Spleen (tissue), 11 donors: Measurements from ENCODE around the gene LIAS. TPM values are rescaled to one million over a fixed set of nuclear protein-coding genes. Genes with fewer than 3 reads are reported as not detected.
A peak's percentile ranks its signal among the peaks of the same experiment; 100 is the strongest.

ENCODE experiments used
- DNase-seq: peaks from one replicate; pipeline ENCODE4 v3.0.0-alpha.2; 2020
- H3K27ac ChIP-seq, 8 donors: fragments of 200-600 bp; sonication (generic) in 7 of 8; 1 replicate in 4 of 8; 2 replicates in 4 of 8; pipeline versions ENCODE4 v1.5.0 to v1.8.0; 2016 to 2021; ENCODE audit warnings: inconsistent platforms in 4 of 8, mild to moderate bottlenecking in 4 of 8, moderate library complexity in 1 of 8
- H3K27me3 ChIP-seq, 7 donors: fragments of 200-600 bp; sonication (generic) in 6 of 7; replicated peaks in 1 of 7; 1 replicate in 4 of 7; 2 replicates in 3 of 7; pipeline versions ENCODE4 v1.5.0 to v1.8.0; 2016 to 2021; ENCODE audit warnings: inconsistent platforms in 3 of 7, mild to moderate bottlenecking in 1 of 7
- H3K36me3 ChIP-seq, 6 donors: fragments of 200-600 bp; sonication (generic) in 5 of 6; 1 replicate in 4 of 6; 2 replicates in 2 of 6; pipeline versions ENCODE4 v1.5.0 to v1.8.0; 2016 to 2021; ENCODE audit warnings: inconsistent platforms in 2 of 6
- H3K4me1 ChIP-seq, 6 donors: fragments of 200-600 bp; sonication (generic) in 5 of 6; 1 replicate in 3 of 6; 2 replicates in 3 of 6; pipeline versions ENCODE4 v1.5.0 to v1.8.0; 2016 to 2021; ENCODE audit warnings: inconsistent platforms in 3 of 6
- H3K4me3 ChIP-seq, 8 donors: fragments of 200-600 bp; sonication (generic) in 7 of 8; 1 replicate in 4 of 8; 2 replicates in 4 of 8; pipeline versions ENCODE4 v1.5.0 to v1.8.0; 2016 to 2021; ENCODE audit warnings: inconsistent platforms in 4 of 8, mild to moderate bottlenecking in 4 of 8, moderate library complexity in 2 of 8
- H3K9me3 ChIP-seq, 8 donors: fragments of 200-600 bp; sonication (generic) in 7 of 8; 1 replicate in 4 of 8; 2 replicates in 4 of 8; pipeline versions ENCODE4 v1.5.0 to v1.8.0; 2016 to 2021; ENCODE audit warnings: inconsistent platforms in 4 of 8
- POLR2A ChIP-seq, 3 donors: fragments of 450-650 bp; IDR thresholded peaks; one replicate each; pipeline ENCODE4 v1.5.1; 2017; ENCODE audit warnings: antibody characterized with exemption in 3 of 3, mild to moderate bottlenecking in 1 of 3
- POLR2AphosphoS5 ChIP-seq, 3 donors: sonication (generic); formaldehyde crosslinking; IDR thresholded peaks; one replicate each; pipeline ENCODE4 v1.5.1; 2017; ENCODE audit warnings: antibody characterized with exemption in 3 of 3
- WGBS, 5 donors: extraction: QIAGEN DNeasy Blood & Tissue Kit in 3 of 5; methylation state at CpG; one replicate each; pipeline versions ENCODE4 v1.1.5 to v1.1.7; 2013 to 2018; 5-methylcytosine and 5-hydroxymethylcytosine counted together
- intact Hi-C: fragments of 100-400 bp; cut with DNase I; formaldehyde crosslinking; loops from one replicate; pipeline ENCODE4 v1.15.0; 2023; ENCODE audit warnings: low total_unique reads
- polyA plus RNA-seq, 3 donors: library from polyadenylated mRNA; stranded (reverse); fragments of 200-250 nt; gene quantifications; one replicate each; pipeline ENCODE4 v1.2.1, GENCODE V29; 2013
- total RNA-seq, 7 donors: library from RNA; depleted of rRNA in 3 of 7; stranded (reverse); fragments of >200 nt in 3 of 7; fragmentation: NEBNext Ultra II Directional in 4 of 7; extraction: Animal tissue kit (Norgen Biotek cat#: 25700) in 4 of 7; gene quantifications; one replicate each; pipeline versions ENCODE4 v1.1.0 to v1.2.1, GENCODE V29; 2016 to 2021
- TF ChIP-seq, protein P1 (sequence below), 11 experiments: fragments of 200-600 bp in 7 of 11; fragments of 450-650 bp in 4 of 11; sonication (generic) in 4 of 11; IDR thresholded peaks in 8 of 11; conservative IDR thresholded peaks in 3 of 11; 1 replicate in 7 of 11; 2 replicates in 4 of 11; pipeline versions ENCODE4 v1.4.0 to v1.8.0; 2016 to 2021; ENCODE audit warnings: antibody characterized with exemption in 11 of 11, inconsistent platforms in 4 of 11, mild to moderate bottlenecking in 1 of 11
- donor health status: healthy with polysubstance abuse.
- donor health status: DM: no; HTN: no; CAD: no; lungs with moderate emphysema.
- donor health status: DM: no; HTN: no; CAD: no.
- donor health status: Bipolar disorder and iron deficiency.
- donor health status: healthy.
- donor health status: DM: no; HTN: no; CAD: no.
- donor health status: DM: yes; HTN: yes; CAD: no.

The LIAS gene
- total and polyA plus RNA-seq, 10 donors, result 8.0 to 21.7 (median 16.1) TPM

DNA sequence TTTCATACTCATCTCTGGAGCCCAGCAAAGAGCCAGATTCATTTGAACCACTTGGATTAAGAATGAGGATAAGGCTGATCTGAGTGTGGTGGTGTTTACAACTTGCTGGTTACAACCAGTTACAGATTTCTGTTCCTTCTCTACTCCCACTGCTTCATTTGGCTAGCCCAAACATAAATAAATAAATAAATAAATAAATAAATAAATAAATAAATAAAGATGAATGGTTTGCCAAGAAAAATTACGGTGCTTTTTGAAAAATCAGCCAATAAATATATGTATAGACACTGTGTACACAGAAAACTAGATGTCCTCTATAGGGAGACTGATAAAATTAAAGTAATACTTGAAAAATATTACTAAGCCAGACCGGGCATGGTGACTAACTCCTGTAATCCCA, 17.3 kb upstream of the LIAS start:
- Histone ChIP-seq H3K4me1 (peaks cover 0 to 3% (median 2%) of the 10 kb centered on the region in 6 donors), H3K36me3 (no peaks in the 10 kb centered on the region), H3K27me3 (no peaks in the 10 kb centered on the region), H3K4me3 (no peak overlapping the region), H3K27ac (no peak overlapping the region), H3K9me3 (no peaks in the 10 kb centered on the region)
- WGBS, 5 donors, result 72 to 95% (median 93%) methylated on average over 2 of the region's 2 CpGs
- intact Hi-C loops, result no loop called here
- TF ChIP-seq, protein P1, sequence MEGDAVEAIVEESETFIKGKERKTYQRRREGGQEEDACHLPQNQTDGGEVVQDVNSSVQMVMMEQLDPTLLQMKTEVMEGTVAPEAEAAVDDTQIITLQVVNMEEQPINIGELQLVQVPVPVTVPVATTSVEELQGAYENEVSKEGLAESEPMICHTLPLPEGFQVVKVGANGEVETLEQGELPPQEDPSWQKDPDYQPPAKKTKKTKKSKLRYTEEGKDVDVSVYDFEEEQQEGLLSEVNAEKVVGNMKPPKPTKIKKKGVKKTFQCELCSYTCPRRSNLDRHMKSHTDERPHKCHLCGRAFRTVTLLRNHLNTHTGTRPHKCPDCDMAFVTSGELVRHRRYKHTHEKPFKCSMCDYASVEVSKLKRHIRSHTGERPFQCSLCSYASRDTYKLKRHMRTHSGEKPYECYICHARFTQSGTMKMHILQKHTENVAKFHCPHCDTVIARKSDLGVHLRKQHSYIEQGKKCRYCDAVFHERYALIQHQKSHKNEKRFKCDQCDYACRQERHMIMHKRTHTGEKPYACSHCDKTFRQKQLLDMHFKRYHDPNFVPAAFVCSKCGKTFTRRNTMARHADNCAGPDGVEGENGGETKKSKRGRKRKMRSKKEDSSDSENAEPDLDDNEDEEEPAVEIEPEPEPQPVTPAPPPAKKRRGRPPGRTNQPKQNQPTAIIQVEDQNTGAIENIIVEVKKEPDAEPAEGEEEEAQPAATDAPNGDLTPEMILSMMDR (IDR thresholded peaks at IDR 0.05 in 8 of 11, conservative IDR thresholded peaks at IDR 0.05 in 3 of 11), result no peak
- TF ChIP-seq POLR2AphosphoS5 (IDR thresholded peaks at IDR 0.05), result no peak
- no peak for DNase-seq

DNA sequence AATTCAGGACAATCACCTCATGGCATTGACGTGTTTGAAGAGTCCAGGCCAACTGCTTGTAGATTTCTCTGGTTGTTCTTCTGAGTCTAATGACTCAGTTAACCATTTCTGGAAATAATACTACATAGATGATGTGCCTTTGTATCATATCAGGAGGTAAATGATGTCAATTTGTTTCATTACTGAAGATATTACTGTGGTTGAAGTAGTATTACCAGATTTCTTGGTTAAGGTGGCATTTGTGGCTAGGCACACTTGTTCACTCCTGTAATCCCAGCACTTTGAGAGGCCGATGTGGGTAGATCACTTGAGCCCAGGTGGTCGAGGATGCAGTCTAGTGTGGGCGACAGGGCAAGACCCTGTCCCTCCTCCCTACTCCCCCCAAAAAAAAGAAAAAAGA, 15.9 kb upstream of the LIAS start:
- intact Hi-C loops, result no loop called here
- Histone ChIP-seq H3K4me1 (peaks cover 4 to 17% (median 13%) of the 10 kb centered on the region in 6 donors), H3K9me3 (no peaks in the 10 kb centered on the region), H3K36me3 (no peaks in the 10 kb centered on the region), H3K27ac (no peak overlapping the region), H3K27me3 (peaks cover 0 to 4% (median 0%) of the 10 kb centered on the region in 7 donors), H3K4me3 (no peak overlapping the region)
- TF ChIP-seq, protein P1 (IDR thresholded peaks at IDR 0.05 in 8 of 11, conservative IDR thresholded peaks at IDR 0.05 in 3 of 11), result no peak
- DNase-seq, result no peak
- WGBS, 5 donors, result 69 to 86% (median 72%) methylated on average over 4 of the region's 4 CpGs

DNA sequence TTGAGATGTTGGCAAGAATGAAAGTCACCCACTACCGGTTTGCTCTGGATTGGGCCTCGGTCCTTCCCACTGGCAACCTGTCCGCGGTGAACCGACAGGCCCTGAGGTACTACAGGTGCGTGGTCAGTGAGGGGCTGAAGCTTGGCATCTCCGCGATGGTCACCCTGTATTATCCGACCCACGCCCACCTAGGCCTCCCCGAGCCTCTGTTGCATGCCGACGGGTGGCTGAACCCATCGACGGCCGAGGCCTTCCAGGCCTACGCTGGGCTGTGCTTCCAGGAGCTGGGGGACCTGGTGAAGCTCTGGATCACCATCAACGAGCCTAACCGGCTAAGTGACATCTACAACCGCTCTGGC, 12.4 kb upstream of the LIAS start:
- peaks cover 0 to 27% (median 8%) of the 10 kb centered on the region in 6 donors for H3K36me3 ChIP-seq
- TF ChIP-seq POLR2A (IDR thresholded peaks at IDR 0.05) (no peak), POLR2AphosphoS5 (IDR thresholded peaks at IDR 0.05) (no peak)
- TF ChIP-seq, protein P1 (IDR thresholded peaks at IDR 0.05 in 8 of 11, conservative IDR thresholded peaks at IDR 0.05 in 3 of 11), result no peak
- H3K9me3 ChIP-seq, result no peaks in the 10 kb centered on the region
- 85 to 92% (median 90%) methylated on average over 15 to 20 of the region's 20 CpGs for WGBS, 5 donors
- intact Hi-C loops, result no loop called here
- H3K4me3 ChIP-seq, result peak overlapping the region in 4 of 8 donors; percentile 36 to 68 (median 42)
- H3K27me3 ChIP-seq, result peaks cover 0 to 4% (median 0%) of the 10 kb centered on the region in 7 donors
- peaks cover 4 to 18% (median 13%) of the 10 kb centered on the region in 6 donors for H3K4me1 ChIP-seq
- DNase-seq, result no peak
- H3K27ac ChIP-seq, result peak overlapping the region in 6 of 8 donors; percentile 3 to 71 (median 52)

DNA sequence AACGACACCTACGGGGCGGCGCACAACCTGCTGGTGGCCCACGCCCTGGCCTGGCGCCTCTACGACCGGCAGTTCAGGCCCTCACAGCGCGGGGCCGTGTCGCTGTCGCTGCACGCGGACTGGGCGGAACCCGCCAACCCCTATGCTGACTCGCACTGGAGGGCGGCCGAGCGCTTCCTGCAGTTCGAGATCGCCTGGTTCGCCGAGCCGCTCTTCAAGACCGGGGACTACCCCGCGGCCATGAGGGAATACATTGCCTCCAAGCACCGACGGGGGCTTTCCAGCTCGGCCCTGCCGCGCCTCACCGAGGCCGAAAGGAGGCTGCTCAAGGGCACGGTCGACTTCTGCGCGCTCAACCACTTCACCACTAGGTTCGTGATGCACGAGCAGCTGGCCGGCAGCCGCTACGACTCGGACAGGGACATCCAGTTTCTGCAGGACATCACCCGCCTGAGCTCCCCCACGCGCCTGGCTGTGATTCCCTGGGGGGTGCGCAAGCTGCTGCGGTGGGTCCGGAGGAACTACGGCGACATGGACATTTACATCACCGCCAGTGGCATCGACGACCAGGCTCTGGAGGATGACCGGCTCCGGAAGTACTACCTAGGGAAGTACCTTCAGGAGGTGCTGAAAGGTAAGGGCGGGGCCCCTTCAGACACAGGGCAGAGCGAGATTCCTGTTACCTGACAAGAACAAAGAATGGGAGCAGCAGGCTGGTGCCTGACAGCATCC, 11.8 kb upstream of the LIAS start:
- WGBS, 5 donors, result 9 to 22% (median 13%) methylated on average over 20 to 61 of the region's 61 CpGs
- H3K27ac ChIP-seq, result peak overlapping the region in 7 of 8 donors; percentile 3 to 71 (median 51)
- H3K36me3 ChIP-seq, result peaks cover 0 to 32% (median 14%) of the 10 kb centered on the region in 6 donors
- TF ChIP-seq POLR2A (IDR thresholded peaks at IDR 0.05), result no peak
- TF ChIP-seq, protein P1 (IDR thresholded peaks at IDR 0.05 in 8 of 11, conservative IDR thresholded peaks at IDR 0.05 in 3 of 11), result peak in 9 of 11 experiments; percentile 16 to 53 (median 26)
- TF ChIP-seq POLR2AphosphoS5 (IDR thresholded peaks at IDR 0.05), result peak; percentile 52 to 83 (median 76)
- peaks cover 4 to 18% (median 13%) of the 10 kb centered on the region in 6 donors for H3K4me1 ChIP-seq
- DNase-seq, result peak; percentile 92
- intact Hi-C loops, result no loop called here
- peaks cover 0 to 4% (median 0%) of the 10 kb centered on the region in 7 donors for H3K27me3 ChIP-seq
- H3K9me3 ChIP-seq, result no peaks in the 10 kb centered on the region
- peak overlapping the region; percentile 14 to 68 (median 36) for H3K4me3 ChIP-seq
